SJSA1 (cell line): ENCODE data around the gene PSMB7. TPM values are rescaled to one million over a fixed set of nuclear protein-coding genes. Genes with fewer than 3 reads are reported as not detected.

Experiments
- DNase-seq, 2 experiments: peaks; one replicate each; pipeline ENCODE4 v3.0.0-alpha.2; 2015 to 2020; ENCODE audit warnings: low spot score in 2 of 2, low read depth in 1 of 2
- H3K27ac ChIP-seq: fragments of 250-450 bp; sonication (Bioruptor Pico); 2 replicates; pipeline ENCODE4 v1.5.1; 2020; ENCODE audit warnings: mild to moderate bottlenecking, moderate library complexity
- H3K27me3 ChIP-seq: fragments of 250-450 bp; sonication (Bioruptor Pico); replicated peaks from 2 replicates; pipeline ENCODE4 v1.5.1; 2020; ENCODE audit warnings: mild to moderate bottlenecking, moderate library complexity
- H3K36me3 ChIP-seq: fragments of 250-450 bp; sonication (Bioruptor Pico); 2 replicates; pipeline ENCODE4 v1.5.1; 2020; ENCODE audit warnings: mild to moderate bottlenecking
- H3K4me1 ChIP-seq: fragments of 250-450 bp; sonication (Bioruptor Pico); replicated peaks from 2 replicates; pipeline ENCODE4 v1.6.1; 2021; ENCODE audit warnings: mild to moderate bottlenecking
- H3K4me3 ChIP-seq: fragments of 250-450 bp; sonication (Bioruptor Pico); 2 replicates; pipeline ENCODE4 v1.5.1; 2020; ENCODE audit warnings: mild to moderate bottlenecking
- H3K9me3 ChIP-seq: fragments of 250-450 bp; sonication (Bioruptor Pico); replicated peaks from 2 replicates; pipeline ENCODE4 v1.5.1; 2020; ENCODE audit warnings: mild to moderate bottlenecking
- total RNA-seq: library from RNA; depleted of rRNA; stranded (reverse); fragments of >200 nt; shearing (Covaris generic); gene quantifications from 2 replicates; pipeline ENCODE4 v1.2.3, GENCODE V29; 2014

Gene PSMB7
- total RNA-seq, 1 experiment from 2014 or later = 301 TPM

GRCh38 chr9:124349675-124350493, 65.4 kb downstream of the PSMB7 start:
- Histone ChIP-seq H3K27ac (no peak overlapping the region), H3K36me3 (peaks cover 100% of the 10 kb centered on the region), H3K9me3 (no peaks in the 10 kb centered on the region), H3K27me3 (no peaks in the 10 kb centered on the region), H3K4me3 (no peak overlapping the region), H3K4me1 (no peaks in the 10 kb centered on the region)
- DNase-seq = no peak

- H3K27ac ChIP-seq = no peak overlapping the region
- no peaks in the 10 kb centered on the region for H3K4me1 ChIP-seq
- DNase-seq = no peak
- peaks cover 100% of the 10 kb centered on the region for H3K36me3 ChIP-seq
- no peaks in the 10 kb centered on the region for H3K27me3 ChIP-seq
- H3K9me3 ChIP-seq = no peaks in the 10 kb centered on the region
- no peak overlapping the region for H3K4me3 ChIP-seq
Observed at GRCh38 chr9:124349267-124349666, 66.0 kb downstream of the PSMB7 start.

GRCh38 chr9:124348831-124349230, 66.4 kb downstream of the PSMB7 start:
- Histone ChIP-seq H3K27me3 (no peaks in the 10 kb centered on the region), H3K27ac (no peak overlapping the region), H3K36me3 (peaks cover 100% of the 10 kb centered on the region), H3K9me3 (no peaks in the 10 kb centered on the region), H3K4me1 (no peaks in the 10 kb centered on the region), H3K4me3 (no peak overlapping the region)
- DNase-seq = no peak

GRCh38 chr9:124348363-124348762, 66.9 kb downstream of the PSMB7 start:
- peaks cover 4% of the 10 kb centered on the region for H3K4me1 ChIP-seq
- no peaks in the 10 kb centered on the region for H3K27me3 ChIP-seq
- H3K9me3 ChIP-seq = no peaks in the 10 kb centered on the region
- DNase-seq = no peak
- no peak overlapping the region for H3K4me3 ChIP-seq
- H3K27ac ChIP-seq = no peak overlapping the region
- peaks cover 98% of the 10 kb centered on the region for H3K36me3 ChIP-seq

- DNase-seq = no peak
- no peak overlapping the region for H3K27ac ChIP-seq
- H3K27me3 ChIP-seq = no peaks in the 10 kb centered on the region
- no peak overlapping the region for H3K4me3 ChIP-seq
- H3K4me1 ChIP-seq = peaks cover 7% of the 10 kb centered on the region
- peaks cover 94% of the 10 kb centered on the region for H3K36me3 ChIP-seq
- H3K9me3 ChIP-seq = no peaks in the 10 kb centered on the region
Observed at GRCh38 chr9:124347968-124348358, 67.3 kb downstream of the PSMB7 start.

- Histone ChIP-seq H3K4me3 (no peak overlapping the region), H3K27me3 (no peaks in the 10 kb centered on the region), H3K4me1 (peaks cover 13% of the 10 kb centered on the region), H3K27ac (no peak overlapping the region), H3K9me3 (no peaks in the 10 kb centered on the region), H3K36me3 (peaks cover 92% of the 10 kb centered on the region)
- no peak for DNase-seq
Observed at GRCh38 chr9:124347206-124347967, 67.9 kb downstream of the PSMB7 start.

GRCh38 chr9:124346347-124347163, 68.7 kb downstream of the PSMB7 start:
- no peaks in the 10 kb centered on the region for H3K9me3 ChIP-seq
- peaks cover 21% of the 10 kb centered on the region for H3K4me1 ChIP-seq
- no peak overlapping the region for H3K4me3 ChIP-seq
- H3K36me3 ChIP-seq = peaks cover 90% of the 10 kb centered on the region
- no peak for DNase-seq
- no peak overlapping the region for H3K27ac ChIP-seq
- H3K27me3 ChIP-seq = no peaks in the 10 kb centered on the region

GRCh38 chr9:124345751-124346281, 69.4 kb downstream of the PSMB7 start:
- peaks cover 87% of the 10 kb centered on the region for H3K36me3 ChIP-seq
- no peak for DNase-seq

GRCh38 chr9:124345063-124345462, 70.2 kb downstream of the PSMB7 start:
- Histone ChIP-seq H3K27me3 (no peaks in the 10 kb centered on the region), H3K36me3 (peaks cover 87% of the 10 kb centered on the region), H3K27ac (no peak overlapping the region), H3K4me1 (peaks cover 26% of the 10 kb centered on the region), H3K4me3 (no peak overlapping the region), H3K9me3 (no peaks in the 10 kb centered on the region)
- DNase-seq = no peak

More at GRCh38 chr9:124345751-124346281, 69.4 kb downstream of the PSMB7 start:
- H3K4me1 ChIP-seq = peaks cover 26% of the 10 kb centered on the region
- H3K9me3 ChIP-seq = no peaks in the 10 kb centered on the region
- no peak overlapping the region for H3K4me3 ChIP-seq
- no peaks in the 10 kb centered on the region for H3K27me3 ChIP-seq
- no peak overlapping the region for H3K27ac ChIP-seq

- H3K36me3 ChIP-seq = peaks cover 87% of the 10 kb centered on the region
- H3K9me3 ChIP-seq = no peaks in the 10 kb centered on the region
- H3K27ac ChIP-seq = no peak overlapping the region
- H3K27me3 ChIP-seq = no peaks in the 10 kb centered on the region
- DNase-seq = no peak
- no peak overlapping the region for H3K4me3 ChIP-seq
- H3K4me1 ChIP-seq = peaks cover 26% of the 10 kb centered on the region
Observed at GRCh38 chr9:124344291-124345050, 70.8 kb downstream of the PSMB7 start.

- Histone ChIP-seq H3K9me3 (no peaks in the 10 kb centered on the region), H3K4me1 (peaks cover 26% of the 10 kb centered on the region), H3K27ac (0 out of 2 replicates have a peak overlapping the region, but pooled peaks have one; percentile 7), H3K4me3 (no peak overlapping the region), H3K27me3 (no peaks in the 10 kb centered on the region), H3K36me3 (peaks cover 84% of the 10 kb centered on the region)
- DNase-seq = no peak
Observed at GRCh38 chr9:124343533-124344290, 71.5 kb downstream of the PSMB7 start.

GRCh38 chr9:124342776-124343485, 72.3 kb downstream of the PSMB7 start:
- Histone ChIP-seq H3K27ac (peak overlapping the region; percentile 71), H3K4me3 (no peak overlapping the region), H3K9me3 (no peaks in the 10 kb centered on the region), H3K4me1 (peaks cover 26% of the 10 kb centered on the region), H3K36me3 (peaks cover 80% of the 10 kb centered on the region), H3K27me3 (no peaks in the 10 kb centered on the region)
- DNase-seq = peak; percentile 80 to 90
